Caco-2 (cell line): ENCODE data around the gene GRK5. TPM values are rescaled to one million over a fixed set of nuclear protein-coding genes. Genes with fewer than 3 reads are reported as not detected.

Source experiments
- BruUV-seq: library from RNA; stranded (reverse); fragments of 400-500 nt; replicated peaks from 2 replicates; lab custom pipeline; 2021; lab: Mats Ljungman, UMichigan
- CTCF ChIA-PET: fragments of 300-600 bp; sonication (Branson Sonifier 250); formaldehyde crosslinking; loops from one replicate; lab custom pipeline; 2022; ENCODE audit warnings: antibody characterized with exemption; lab: Charles Lee
- POLR2A ChIA-PET: fragments of 300-600 bp; sonication (Branson Sonifier 250); formaldehyde crosslinking; loops from one replicate; lab custom pipeline; 2022; ENCODE audit warnings: antibody characterized with exemption; lab: Charles Lee
- DNase-seq, 2 experiments: peaks; one replicate each; pipeline versions ENCODE4 v3.0.0 to v3.0.0-alpha.2; 2020 to 2022
- H3K27me3 ChIP-seq: replicated peaks from 2 replicates; pipeline ENCODE4 v1.6.0; 2011; ENCODE audit warnings: low read length; ENCODE audit not compliant: control insufficient read depth, insufficient read depth
- H3K36me3 ChIP-seq: 2 replicates; pipeline ENCODE4 v1.5.1; 2011; ENCODE audit warnings: low read length; ENCODE audit not compliant: control insufficient read depth, insufficient read depth
- H3K4me1 ChIP-seq: fragments of 250-450 bp; sonication (Bioruptor Pico); 2 replicates; pipeline ENCODE4 v1.5.1; 2020; ENCODE audit warnings: mild to moderate bottlenecking
- H3K4me3 ChIP-seq: 2 replicates; pipeline ENCODE4 v1.5.1; 2011; ENCODE audit warnings: low read depth, mild to moderate bottlenecking, control low read depth, low read length
- H3K9me3 ChIP-seq: fragments of 250-450 bp; sonication (Bioruptor Pico); 2 replicates; pipeline ENCODE4 v1.5.1; 2020; ENCODE audit warnings: mild to moderate bottlenecking, moderate library complexity
- H3K27ac Mint-ChIP-seq: one replicate; pipeline ENCODE4 v1.8.0; 2022; ENCODE audit warnings: mixed read lengths; ENCODE audit not compliant: unreplicated experiment
- H3K27me3 Mint-ChIP-seq: one replicate; pipeline ENCODE4 v1.8.0; 2022; ENCODE audit warnings: mixed read lengths; ENCODE audit not compliant: insufficient read depth, unreplicated experiment
- H3K36me3 Mint-ChIP-seq: one replicate; pipeline ENCODE4 v1.8.0; 2022; ENCODE audit warnings: mild to moderate bottlenecking, mixed read lengths; ENCODE audit not compliant: insufficient read depth, unreplicated experiment
- H3K4me1 Mint-ChIP-seq: one replicate; pipeline ENCODE4 v1.8.0; 2022; ENCODE audit warnings: low read depth, mixed read lengths; ENCODE audit not compliant: unreplicated experiment
- H3K4me3 Mint-ChIP-seq: one replicate; pipeline ENCODE4 v1.8.0; 2022; ENCODE audit warnings: mild to moderate bottlenecking, moderate library complexity, mixed read lengths; ENCODE audit not compliant: unreplicated experiment
- H3K9me3 Mint-ChIP-seq: one replicate; pipeline ENCODE4 v1.8.0; 2022; ENCODE audit warnings: mixed read lengths; ENCODE audit not compliant: unreplicated experiment
- CTCF ChIP-seq, 2 experiments: fragments of 200-600 bp in 1 of 2; IDR thresholded peaks; 1 replicate in 1 of 2; 2 replicates in 1 of 2; pipeline versions ENCODE4 v1.5.1 to v1.8.0; 2011 to 2022; ENCODE audit warnings: antibody characterized with exemption in 1 of 2, control low read depth in 1 of 2, inconsistent platforms in 1 of 2, low read depth in 1 of 2, low read length in 1 of 2, mild to moderate bottlenecking in 1 of 2, moderate library complexity in 1 of 2; ENCODE audit not compliant: insufficient read depth in 1 of 2, severe bottlenecking in 1 of 2, unreplicated experiment in 1 of 2
- intact Hi-C: fragments of 100-400 bp; cut with micrococcal nuclease; formaldehyde crosslinking; loops from one replicate; pipeline ENCODE4 v1.10.0; 2022; ENCODE audit not compliant: unreplicated experiment
- total RNA-seq: library from RNA; stranded (reverse); gene quantifications from 2 replicates; pipeline ENCODE4 v1.2.3, GENCODE V29; 2022

The GRK5 gene
- total RNA-seq, 1 experiment from 2014 or later = 7.7 TPM

DNA sequence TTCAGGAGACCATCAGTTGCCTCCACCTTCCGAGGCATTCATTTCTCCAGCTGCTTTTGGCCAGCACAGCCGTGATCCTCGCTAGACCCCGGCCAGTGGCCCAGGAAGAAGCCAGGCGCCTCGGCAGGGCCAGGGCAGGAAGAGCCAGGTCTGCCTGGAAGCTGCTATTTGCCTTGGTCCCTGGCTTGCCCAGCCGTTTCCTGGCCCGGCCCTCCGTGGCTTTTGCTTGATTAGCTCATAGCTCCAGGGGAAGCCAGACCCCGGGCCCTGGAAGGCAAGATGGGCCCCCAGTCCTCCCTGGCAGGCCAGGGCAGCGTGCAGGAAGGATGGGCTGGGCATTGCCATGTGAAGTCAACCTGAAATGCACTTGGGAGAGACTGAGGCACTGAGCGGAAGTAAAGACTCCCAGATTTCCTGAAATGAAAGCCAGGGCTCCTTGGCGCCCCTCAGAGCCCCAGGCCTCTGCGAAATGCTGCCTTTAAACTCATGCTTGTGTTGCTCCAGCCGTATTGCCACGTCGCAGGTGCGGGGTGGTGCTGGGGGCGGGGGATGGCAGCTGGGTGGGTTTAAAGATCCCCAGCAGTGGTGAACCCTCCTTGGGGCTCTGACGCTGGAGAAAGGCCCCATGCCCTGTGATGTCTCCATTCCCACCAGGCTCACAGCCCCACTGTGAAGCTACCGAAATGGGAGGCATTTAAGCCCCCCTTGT lies 160.6 kb downstream of the GRK5 start:
- CTCF ChIA-PET = no interaction called here

DNA sequence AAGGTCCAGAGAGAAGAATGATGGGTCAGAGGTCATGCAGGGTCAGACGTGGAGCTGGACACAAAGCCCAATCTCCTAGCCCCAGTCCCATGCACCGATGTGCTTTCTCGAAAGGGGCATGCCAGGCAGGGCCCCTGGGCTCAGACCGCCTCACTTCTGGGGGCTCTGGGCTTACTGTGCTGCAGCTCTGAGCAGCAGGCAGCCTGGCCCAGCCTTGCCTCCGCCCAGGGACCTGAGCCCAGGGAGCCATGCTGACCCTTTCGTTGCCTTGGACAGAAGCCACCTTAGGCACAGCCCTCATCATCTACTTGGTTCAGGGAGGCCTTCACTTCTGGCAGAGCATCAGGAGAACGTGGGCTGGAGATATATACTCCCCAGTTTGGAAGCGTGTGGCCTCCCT lies 161.2 kb downstream of the GRK5 start:
- H3K4me3 Mint-ChIP-seq = no peak overlapping the region
- POLR2A ChIA-PET = no interaction called here
- no peaks in the 10 kb centered on the region for H3K36me3 Mint-ChIP-seq
- CTCF ChIA-PET = no interaction called here
- no peaks in the 10 kb centered on the region for H3K4me1 ChIP-seq
- no peaks in the 10 kb centered on the region for H3K9me3 Mint-ChIP-seq
- no peak for TF ChIP-seq CTCF (IDR thresholded peaks at IDR 0.05; ENCODE audit: insufficient read depth in 1 of 2, low read depth in 1 of 2, low read length in 1 of 2, severe bottlenecking in 1 of 2, unreplicated experiment in 1 of 2)
- H3K27me3 Mint-ChIP-seq = no peaks in the 10 kb centered on the region
- intact Hi-C loops = no loop called here
- no peaks in the 10 kb centered on the region; the same call in 1 of the 2 replicates for H3K36me3 ChIP-seq
- DNase-seq = no peak
- no peaks in the 10 kb centered on the region for H3K9me3 ChIP-seq
- H3K4me3 ChIP-seq = no peak overlapping the region
- H3K27ac Mint-ChIP-seq = no peak overlapping the region
- no peaks in the 10 kb centered on the region for H3K4me1 Mint-ChIP-seq
- BruUV-seq = no TSS peak
- no peaks in the 10 kb centered on the region for H3K27me3 ChIP-seq

More for the DNA sequence above, 160.6 kb downstream of the GRK5 start:
- Histone ChIP-seq H3K4me3 (no peak overlapping the region), H3K4me1 (no peaks in the 10 kb centered on the region), H3K9me3 (no peaks in the 10 kb centered on the region), H3K27me3 (no peaks in the 10 kb centered on the region), H3K36me3 (no peaks in the 10 kb centered on the region; the same call in 1 of the 2 replicates)
- TF ChIP-seq CTCF (IDR thresholded peaks at IDR 0.05; ENCODE audit: insufficient read depth in 1 of 2, low read depth in 1 of 2, low read length in 1 of 2, severe bottlenecking in 1 of 2, unreplicated experiment in 1 of 2) = no peak
- no TSS peak for BruUV-seq
- Mint-ChIP-seq H3K4me3 (no peak overlapping the region), H3K27me3 (no peaks in the 10 kb centered on the region), H3K27ac (no peak overlapping the region), H3K9me3 (no peaks in the 10 kb centered on the region), H3K4me1 (no peaks in the 10 kb centered on the region), H3K36me3 (no peaks in the 10 kb centered on the region)
- DNase-seq = no peak
- POLR2A ChIA-PET = no interaction called here
- intact Hi-C loops = no loop called here

GRCh38 chr10:119368991-119369869 lies 161.9 kb downstream of the GRK5 start:
- POLR2A ChIA-PET = interaction anchor here (1.0 kb wide), 1 partner anchor 20 kb away, joined by 4 read pairs; no protein-coding TSS in a partner anchor
- Histone ChIP-seq H3K4me3 (no peak overlapping the region), H3K9me3 (no peaks in the 10 kb centered on the region), H3K27me3 (no peaks in the 10 kb centered on the region), H3K36me3 (no peaks in the 10 kb centered on the region; the same call in 1 of the 2 replicates), H3K4me1 (no peaks in the 10 kb centered on the region)
- DNase-seq = no peak
- BruUV-seq = no TSS peak
- no peak for TF ChIP-seq CTCF (IDR thresholded peaks at IDR 0.05; ENCODE audit: insufficient read depth in 1 of 2, low read depth in 1 of 2, low read length in 1 of 2, severe bottlenecking in 1 of 2, unreplicated experiment in 1 of 2)
- no peak overlapping the region for H3K4me3 Mint-ChIP-seq
- no peaks in the 10 kb centered on the region for H3K27me3 Mint-ChIP-seq
- CTCF ChIA-PET = no interaction called here
- H3K9me3 Mint-ChIP-seq = no peaks in the 10 kb centered on the region
- intact Hi-C loops = no loop called here
- no peaks in the 10 kb centered on the region for H3K36me3 Mint-ChIP-seq
- no peaks in the 10 kb centered on the region for H3K4me1 Mint-ChIP-seq
- no peak overlapping the region for H3K27ac Mint-ChIP-seq
